GM21619 (cell line): Measurements from ENCODE around the gene EPHA2.
"Not testable (repeated sequence)": the region's sequence is repeated elsewhere in the genome, so short reads cannot be mapped to it uniquely, and the experiment has no call there.

Source experiments
- ATAC-seq: cut with Tn5 transposase; IDR thresholded peaks from one replicate; pipeline ENCODE4 v1.9.1; 2021; ENCODE audit not compliant: unreplicated experiment

EPHA2 gene

GRCh38 chr1:16168622-16169360 lies 12.9 kb upstream of the EPHA2 start:
- ATAC-seq: no peak

- not testable (repeated sequence) for ATAC-seq
These were observed 12.3 kb upstream of the EPHA2 start for GRCh38 chr1:16168144-16168495.

DNA sequence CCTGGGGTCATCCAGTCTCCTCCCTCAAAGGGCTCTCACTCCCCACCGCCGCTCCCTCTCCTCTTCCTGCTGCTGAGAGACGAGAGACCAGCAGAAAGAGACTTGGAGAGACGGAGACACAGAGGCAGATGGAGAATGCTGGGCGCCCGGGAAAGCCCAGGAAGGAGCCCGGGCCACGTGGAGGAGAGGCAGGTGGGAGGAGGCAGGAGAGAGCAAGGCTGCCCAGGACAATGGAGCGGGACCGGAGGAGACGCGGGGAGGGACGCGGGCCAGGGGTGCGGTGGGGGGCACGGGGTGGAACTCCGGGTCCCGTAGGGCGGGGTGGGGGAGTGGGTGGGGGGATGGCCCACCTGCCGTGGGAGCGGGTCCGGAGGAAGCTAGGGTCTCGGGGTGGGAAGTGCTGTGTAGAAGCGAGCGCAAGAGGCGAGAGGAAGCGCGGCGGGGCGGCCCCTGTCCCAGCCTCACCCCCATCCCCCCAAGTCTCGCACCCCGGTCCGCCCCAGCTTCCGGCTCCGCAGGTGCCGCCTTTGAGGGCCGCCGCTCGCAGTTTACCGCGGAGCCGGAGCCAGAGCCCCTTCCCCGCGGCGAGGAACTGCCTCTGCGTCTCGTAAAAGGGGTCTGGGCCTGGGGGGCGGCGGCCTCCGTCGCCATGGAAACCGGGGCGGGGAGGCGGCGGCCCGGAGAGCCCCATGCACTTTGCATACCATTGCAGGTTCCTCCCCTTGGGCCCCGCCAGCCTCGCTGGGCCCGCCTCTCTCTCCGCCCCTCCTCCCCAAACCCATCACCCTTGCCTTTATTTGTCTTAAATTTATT lies 11.7 kb upstream of the EPHA2 start:
- ATAC-seq: no peak

DNA sequence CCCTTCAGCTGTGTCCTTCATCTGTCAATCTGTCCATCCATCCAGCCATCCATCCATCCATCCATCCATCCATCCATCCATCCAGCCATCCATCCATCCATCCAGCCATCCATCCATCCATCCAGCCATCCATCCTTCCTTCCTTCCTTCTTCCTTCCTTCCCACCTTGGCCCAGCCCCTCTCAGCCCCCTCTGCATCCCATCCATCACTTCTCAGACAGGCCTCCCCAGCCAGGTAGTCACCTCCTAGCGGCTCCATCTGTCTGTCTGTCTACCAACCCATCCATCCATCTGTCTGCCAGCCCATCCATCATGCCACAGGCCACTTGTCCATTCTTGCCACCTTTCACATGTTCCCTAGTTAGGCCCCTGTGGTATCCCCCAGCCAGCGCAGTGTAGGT lies 10.2 kb upstream of the EPHA2 start:
- no peak for ATAC-seq

DNA sequence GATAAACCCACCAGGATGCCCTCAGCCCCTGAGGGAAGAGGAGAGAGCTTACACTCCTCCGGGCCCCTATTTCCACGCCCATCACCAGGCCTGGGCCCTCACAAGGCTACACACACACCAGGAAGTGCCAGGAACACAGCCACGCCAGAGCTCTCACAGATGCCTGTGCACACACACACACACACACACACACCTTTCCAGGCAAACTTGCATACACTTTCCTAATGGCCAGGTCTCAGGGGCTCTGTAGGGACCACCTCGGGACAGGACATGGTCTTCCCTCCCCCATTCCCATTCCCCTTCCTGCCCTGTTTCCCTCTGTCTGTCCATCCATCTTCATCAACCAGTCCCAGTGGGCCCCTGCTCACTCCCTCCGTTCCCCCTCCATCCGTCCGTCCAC lies 9.7 kb upstream of the EPHA2 start:
- ATAC-seq: no peak

DNA sequence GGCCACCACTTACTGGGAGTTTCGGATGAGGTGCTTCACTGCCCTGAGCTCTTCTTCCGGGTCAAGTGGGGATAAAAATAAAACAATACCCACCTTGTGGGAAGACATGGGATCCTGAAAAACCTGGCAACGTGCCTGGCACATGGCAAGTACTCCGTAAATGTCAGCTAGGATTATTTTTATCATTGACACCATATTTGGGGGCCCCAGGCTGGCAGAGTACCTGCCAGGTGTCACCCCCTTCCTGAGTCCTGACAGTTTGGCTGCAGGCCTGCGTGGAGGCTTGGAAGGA lies 9.2 kb upstream of the EPHA2 start:
- no peak for ATAC-seq

DNA sequence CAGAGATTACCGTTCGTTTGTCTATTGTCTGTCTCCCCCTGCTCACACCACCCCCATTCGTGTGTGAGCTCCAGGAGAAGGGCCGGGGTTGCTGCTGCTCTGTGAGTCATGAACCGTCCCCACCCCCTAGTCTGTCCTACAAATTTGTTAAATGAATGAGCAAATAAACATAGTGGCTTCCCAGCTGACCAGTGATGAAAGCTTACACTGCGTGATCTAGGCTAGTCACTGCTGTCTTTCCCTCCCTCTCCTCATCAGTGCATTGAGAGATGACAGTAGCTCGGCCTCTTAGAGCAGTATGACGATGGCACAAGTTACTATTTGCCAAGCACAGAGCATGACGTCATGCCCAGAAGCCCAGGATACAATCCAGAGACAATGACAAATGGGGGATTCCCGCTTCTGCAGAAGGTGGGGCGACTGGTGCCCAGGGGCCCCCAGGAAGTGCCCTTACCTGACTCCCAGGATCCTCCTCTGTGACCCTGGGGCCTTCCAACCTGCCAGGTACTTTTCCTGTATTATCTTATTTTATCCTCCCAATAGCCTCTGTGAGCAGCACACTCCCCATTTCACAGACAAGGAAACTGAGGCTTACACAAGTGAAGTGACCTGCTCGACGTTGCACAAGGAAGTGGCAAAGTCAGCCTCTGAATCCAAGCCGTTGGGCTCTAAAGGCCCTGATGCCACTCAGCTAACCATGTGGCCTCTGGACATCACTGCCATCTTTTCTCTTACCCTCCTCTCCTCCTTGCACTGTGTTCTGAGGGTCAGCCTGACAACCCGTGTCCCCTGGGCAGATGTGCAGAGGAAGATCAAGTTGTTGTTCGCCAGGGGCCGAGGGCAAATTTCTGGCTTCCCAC lies 8.6 kb upstream of the EPHA2 start:
- no peak for ATAC-seq

DNA sequence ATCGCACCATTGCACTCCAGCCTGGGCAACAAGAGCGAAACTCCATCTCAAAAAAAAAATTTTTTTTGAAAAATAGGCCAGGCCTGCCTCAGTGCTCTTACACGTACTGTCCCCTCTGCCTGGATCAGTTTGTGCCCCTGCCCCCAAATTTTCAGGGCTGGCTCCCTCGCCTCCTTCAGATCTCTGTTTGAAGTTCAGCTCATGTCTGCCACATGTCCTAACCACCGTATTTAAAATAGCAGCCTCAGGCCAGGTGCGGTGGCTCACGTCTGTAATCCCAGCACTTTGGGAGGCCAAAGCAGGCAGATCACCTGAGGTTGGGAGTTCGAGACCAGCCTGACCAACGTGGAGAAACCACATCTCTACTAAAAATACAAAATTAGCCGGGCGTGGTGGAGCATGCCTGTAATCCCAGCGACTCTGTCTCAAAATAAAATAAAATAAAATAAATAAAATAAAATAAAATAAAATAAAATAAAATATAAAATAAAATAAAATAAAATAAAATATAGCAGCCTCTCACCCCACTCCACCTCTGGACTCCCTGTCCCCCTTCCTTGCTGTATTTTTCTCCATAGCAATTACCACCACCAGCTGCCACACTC lies 7.8 kb upstream of the EPHA2 start:
- ATAC-seq: not testable (repeated sequence)

- no peak for ATAC-seq
These were observed 6.4 kb upstream of the EPHA2 start for GRCh38 chr1:16162163-16162822.

DNA sequence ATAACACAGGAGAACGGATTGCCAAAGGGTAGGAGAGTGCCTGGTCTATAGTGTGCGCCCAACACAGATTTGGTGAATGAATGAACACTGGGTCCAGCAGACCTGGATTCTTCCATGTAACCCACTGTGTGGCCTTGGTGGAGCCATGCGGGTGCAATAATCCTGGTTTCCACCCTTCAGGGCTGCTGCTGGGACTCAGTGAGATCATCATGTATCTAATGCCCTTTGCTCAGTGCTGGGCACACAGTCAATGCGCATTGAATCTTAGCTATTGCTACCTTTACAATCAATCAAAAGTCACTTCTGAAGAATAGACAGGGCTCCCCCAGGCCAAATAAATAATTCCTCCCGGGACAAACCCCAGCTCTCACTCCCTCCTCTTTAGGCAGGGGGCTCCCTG lies 5.8 kb upstream of the EPHA2 start:
- ATAC-seq: no peak

DNA sequence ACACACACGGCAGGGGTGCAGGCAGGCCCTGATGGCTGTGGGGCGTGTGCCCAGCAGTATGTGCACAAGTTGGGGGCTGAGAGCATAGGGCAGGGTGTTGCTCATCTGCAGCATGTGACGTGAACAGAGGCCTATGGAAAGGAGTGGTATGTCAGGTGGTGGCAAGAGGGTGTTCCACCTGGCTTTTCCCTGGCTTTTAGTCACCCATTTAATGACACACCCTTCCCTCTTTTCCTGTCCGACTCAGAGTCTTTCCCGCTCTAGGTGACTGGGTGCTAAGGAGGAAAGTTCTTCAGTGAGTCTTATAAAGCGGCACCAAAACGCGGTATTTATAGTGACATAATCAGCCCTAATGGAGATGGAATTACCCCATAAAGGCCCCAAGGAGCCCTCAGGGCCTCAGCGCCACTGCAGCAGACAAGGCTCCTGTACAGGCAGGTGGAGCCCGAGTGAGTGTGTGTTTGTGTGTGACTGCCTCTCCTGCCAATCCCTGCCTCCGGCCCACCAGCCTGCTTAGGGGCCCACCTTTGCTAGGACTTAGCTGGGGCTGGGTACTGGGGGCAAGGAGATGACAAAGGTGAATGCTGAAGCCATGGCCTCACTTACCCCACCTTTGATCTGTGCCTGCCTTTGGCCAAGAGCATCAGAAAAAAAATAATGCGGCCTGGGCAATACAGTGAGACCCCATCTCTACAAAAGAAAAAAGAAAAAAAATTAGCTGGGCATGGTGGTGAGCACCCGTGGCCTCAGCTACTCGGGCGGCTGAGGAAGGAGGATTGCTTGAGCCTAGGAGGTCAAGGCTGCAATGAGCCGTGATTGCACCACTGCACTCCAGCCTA lies 3.3 kb upstream of the EPHA2 start:
- ATAC-seq: no peak

DNA sequence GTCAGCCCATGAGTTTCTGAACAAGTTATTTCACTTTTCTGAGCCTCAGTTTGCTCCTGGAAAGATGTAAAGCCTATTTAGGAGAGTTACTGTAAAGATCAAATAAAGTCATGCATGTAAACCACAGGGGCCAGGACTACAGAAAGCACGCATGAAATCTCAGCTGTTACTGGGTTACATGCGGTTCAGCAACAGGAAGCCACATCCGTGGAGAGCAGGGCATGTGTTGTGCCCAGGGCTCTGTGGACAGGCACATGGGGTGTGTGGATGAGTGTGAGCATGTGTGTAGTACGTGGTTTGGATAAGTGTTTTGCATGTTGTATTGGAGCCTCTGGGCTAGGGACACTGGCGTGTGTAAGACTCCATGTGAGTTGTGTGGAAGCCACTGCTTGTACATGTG lies 2.2 kb upstream of the EPHA2 start:
- ATAC-seq: no peak

DNA sequence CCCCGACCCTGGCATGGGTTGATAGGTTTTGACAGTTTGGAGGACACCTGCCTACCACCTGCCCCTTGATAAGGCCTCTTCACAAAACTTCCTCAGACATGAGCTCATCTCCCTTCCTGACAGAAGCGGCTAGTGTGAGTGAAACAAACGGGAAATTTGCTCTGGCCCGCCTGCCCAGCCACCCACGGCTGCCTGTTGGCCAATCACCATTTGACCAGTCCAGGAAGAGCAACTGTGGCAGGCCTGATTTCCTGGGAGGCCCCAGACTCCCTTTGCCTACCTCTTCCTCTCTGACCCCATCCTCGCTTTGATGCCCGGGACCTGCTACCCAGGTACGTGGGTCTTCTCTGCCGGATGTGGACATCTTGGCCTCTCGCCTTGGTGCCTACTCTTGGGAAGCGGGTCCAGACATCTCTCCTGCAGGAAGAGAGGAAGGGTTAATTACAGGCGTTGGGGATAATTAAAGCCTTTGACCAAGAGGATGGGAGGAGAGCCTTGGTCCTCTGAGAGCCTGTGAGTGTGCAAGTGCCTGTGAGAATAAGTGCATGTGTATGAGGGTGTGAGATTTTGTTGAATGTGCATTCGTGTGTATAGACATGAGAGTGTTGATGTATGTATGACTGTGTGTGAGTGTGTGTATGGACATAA lies 1.1 kb upstream of the EPHA2 start:
- no peak for ATAC-seq

GRCh38 chr1:16153999-16154673 lies 1.7 kb downstream of the EPHA2 start:
- no peak for ATAC-seq

DNA sequence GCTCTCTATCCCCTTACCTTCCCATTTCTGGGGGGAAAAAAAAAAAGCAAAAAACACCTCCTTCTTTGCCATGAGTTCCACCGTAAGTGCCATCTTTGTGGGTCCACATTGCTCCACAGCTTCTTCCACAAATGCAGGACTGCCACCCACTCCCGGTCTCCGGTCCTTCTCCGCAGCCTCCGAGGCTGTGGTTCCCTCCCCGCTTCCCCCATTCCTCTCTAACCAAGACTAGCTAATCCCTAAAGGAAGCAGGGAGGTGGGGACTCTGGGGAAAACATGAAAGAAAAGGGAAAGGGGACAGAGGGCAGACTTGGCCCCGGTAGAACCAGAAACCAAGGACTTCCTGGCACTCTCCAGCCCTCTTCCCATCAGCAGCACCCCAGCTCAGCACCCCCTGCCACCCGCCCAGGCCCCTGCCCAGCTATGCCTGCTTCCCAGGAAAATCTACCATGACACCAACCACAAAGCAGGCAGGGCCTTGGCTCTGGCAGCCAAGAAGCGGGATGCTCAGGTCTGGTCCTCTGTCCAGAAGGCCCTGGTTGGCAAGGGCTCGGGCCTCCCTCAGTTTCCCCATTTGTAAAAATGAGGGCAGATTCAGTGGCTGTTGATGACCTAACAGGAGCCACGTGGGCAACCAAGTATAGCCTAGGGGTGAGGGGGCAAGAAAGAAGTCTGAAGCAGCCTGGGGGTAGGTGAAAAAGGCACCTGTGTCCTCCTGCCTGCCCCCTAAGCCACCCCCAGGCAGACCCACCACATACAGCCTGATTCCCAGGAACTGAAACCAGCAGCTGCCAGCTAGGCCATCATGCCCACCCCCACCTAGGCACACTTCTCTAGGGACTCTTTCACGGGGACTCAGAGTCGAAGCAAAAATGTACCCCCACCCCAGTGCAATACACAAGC lies 2.5 kb downstream of the EPHA2 start:
- ATAC-seq: no peak

DNA sequence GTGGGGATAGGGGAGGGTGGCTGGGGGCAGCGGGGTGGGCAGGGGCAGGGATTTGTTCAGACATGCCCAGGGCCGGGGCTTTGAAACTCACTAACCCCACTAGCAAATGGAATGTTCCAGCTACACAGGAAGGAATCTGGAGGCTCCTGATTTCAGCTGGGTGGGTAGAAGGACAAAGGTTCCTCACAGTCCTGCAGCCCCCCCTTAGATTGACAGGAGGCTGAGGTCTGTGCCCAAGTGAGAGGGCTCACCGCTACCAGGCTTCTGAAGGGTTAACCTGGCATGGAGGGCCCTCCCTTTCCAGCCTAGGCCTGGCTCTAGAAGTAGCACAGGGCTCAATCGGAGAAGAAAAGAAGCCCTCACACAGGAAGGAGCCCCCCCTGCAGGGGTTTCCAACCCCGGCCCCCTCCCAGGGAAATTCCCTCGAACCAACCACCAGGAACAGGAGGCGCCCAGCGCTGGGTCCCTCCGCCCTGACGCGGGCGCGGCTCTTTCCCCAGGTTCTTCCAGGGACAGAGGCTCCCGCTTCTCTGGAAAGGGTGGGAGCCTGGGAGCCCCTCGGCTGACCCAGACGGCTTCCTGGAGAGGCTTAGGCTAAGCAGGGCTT lies 3.3 kb downstream of the EPHA2 start:
- ATAC-seq: no peak

DNA sequence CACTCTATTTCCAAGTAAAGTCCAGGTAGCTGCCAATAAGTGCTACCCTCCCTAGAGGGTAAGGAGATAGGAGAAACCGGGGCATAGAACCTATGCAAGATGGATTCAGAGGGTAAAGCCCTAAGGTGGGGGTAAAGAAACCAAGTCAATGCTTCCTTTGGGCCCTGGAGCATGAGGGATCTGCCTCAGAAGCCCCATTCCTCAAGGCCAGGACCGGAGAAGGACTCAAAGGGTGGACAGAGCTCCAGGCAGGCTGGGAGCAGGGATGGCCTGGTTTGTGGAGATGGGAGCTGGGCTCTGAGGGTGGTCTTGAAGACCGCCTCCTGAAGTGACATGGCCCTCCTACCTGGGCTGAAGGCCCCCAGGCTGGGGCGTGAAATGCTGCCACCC lies 3.9 kb downstream of the EPHA2 start:
- no peak for ATAC-seq
